Measurements from ENCODE around the gene WDR87. TPM values are rescaled to one million over a fixed set of nuclear protein-coding genes. Genes with fewer than 3 reads are reported as not detected.
A peak's percentile ranks its signal among the peaks of the same experiment; 100 is the strongest.

WDR87 gene
- total and polyA plus RNA-seq, 2 of the 8 experiments (the other 6 are each of a cell fraction or from before 2014, with no cell fraction given): not detected

DNA sequence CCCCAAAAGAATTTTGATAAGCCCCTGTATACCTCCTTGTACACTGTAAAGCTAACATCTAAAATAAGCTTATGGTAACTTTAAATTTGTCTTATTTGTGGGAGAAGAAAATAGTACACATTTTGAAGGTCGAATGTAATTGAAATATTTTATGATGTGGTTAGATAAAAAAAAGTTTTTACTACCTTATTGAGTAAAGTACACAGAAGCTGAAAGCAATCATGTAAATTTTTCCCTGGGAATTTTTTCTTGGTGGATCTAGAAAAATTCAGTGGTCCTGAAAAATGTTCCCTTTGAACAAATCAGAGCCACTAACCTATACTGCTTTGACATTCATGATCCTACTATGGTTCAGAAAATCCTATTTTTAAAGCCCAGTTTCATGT lies 47.5 kb upstream of the WDR87 start:
- Histone ChIP-seq H3K36me3 (ENCODE audit: control insufficient read depth in 2 of 4, insufficient read depth in 4 of 4, low read length in 3 of 4) (peaks cover 0 to 2% (median 0%) of the 10 kb centered on the region in 4 experiments; a peak in 1 of 8 replicates), H2BK12ac (ENCODE audit: low read depth, low read length) (no peak overlapping the region), H3K23ac (ENCODE audit: insufficient read length) (no peak overlapping the region), H3K27me3 (replicated peaks in 1 of 4; ENCODE audit: control insufficient read depth in 3 of 4, extremely low read depth in 1 of 4, insufficient read depth in 3 of 4, low read length in 3 of 4) (no peaks in the 10 kb centered on the region), H4K91ac (replicated peaks; ENCODE audit: insufficient read length, low read length) (no peak overlapping the region), H2AK5ac (ENCODE audit: low read depth, low read length) (no peak overlapping the region), H3K79me2 (ENCODE audit: control insufficient read depth in 1 of 2, insufficient read depth in 2 of 2, low read length in 2 of 2) (peaks cover 5 to 76% of the 10 kb centered on the region in 2 experiments), H3K18ac (ENCODE audit: extremely low read depth, low read length) (no peak overlapping the region), H3K4me3 (ENCODE audit: extremely low read depth in 1 of 4, insufficient read depth in 2 of 4, low read depth in 3 of 4, low read length in 4 of 4) (no peak overlapping the region), H3K23me2 (ENCODE audit: low read depth, low read length) (no peaks in the 10 kb centered on the region), H3K9me3 (ENCODE audit: insufficient read depth in 2 of 2, low read depth in 1 of 2, low read length in 1 of 2) (0 out of 4 replicates have a peak, but pooled peaks cover 0 to 3% of the 10 kb centered on the region in 2 experiments), H3K4ac (replicated peaks; ENCODE audit: insufficient read length, low read depth, low read length) (peak overlapping the region; percentile 32), H2BK15ac (ENCODE audit: low read length) (no peak overlapping the region), H3K4me2 (ENCODE audit: insufficient read depth in 1 of 2, low read depth in 2 of 2, low read length in 2 of 2) (0 out of 4 replicates have a peak overlapping the region, but pooled peaks of 1 of the 2 experiments have one; percentile 7), H2BK120ac (replicated peaks; ENCODE audit: low read depth, low read length) (no peak overlapping the region), H3K4me1 (replicated peaks in 1 of 4; ENCODE audit: control insufficient read depth in 3 of 4, insufficient read depth in 4 of 4, low read length in 3 of 4) (peaks cover 3 to 12% (median 10%) of the 10 kb centered on the region in 4 experiments; a peak in 6 of 7 replicates), H3K27ac (ENCODE audit: low read depth, low read length) (no peak overlapping the region), H2BK20ac (ENCODE audit: low read length) (no peak overlapping the region), H2AFZ (ENCODE audit: low read length) (no peak overlapping the region), H3K79me1 (ENCODE audit: low read depth, low read length) (peaks cover 8% of the 10 kb centered on the region; the same call in 1 of the 2 replicates), H4K5ac (ENCODE audit: insufficient read length, low read depth, low read length) (no peak overlapping the region), H3K14ac (ENCODE audit: insufficient read length) (no peak overlapping the region), H3K56ac (replicated peaks; ENCODE audit: insufficient read length, low read depth, low read length) (no peak overlapping the region), H4K20me1 (replicated peaks in 1 of 2; ENCODE audit: control insufficient read depth in 1 of 2, insufficient read depth in 2 of 2, low read length in 2 of 2) (peaks cover 0 to 5% of the 10 kb centered on the region in 2 experiments), H4K8ac (ENCODE audit: extremely low read depth, insufficient read depth, low read length) (no peak overlapping the region), H3K9ac (replicated peaks in 1 of 4; ENCODE audit: extremely low read depth in 1 of 4, low read depth in 3 of 4, low read length in 3 of 4) (no peak overlapping the region), H2BK5ac (ENCODE audit: low read depth, low read length) (no peak overlapping the region)
- no peak for TF ChIP-seq ASH2L (IDR thresholded peaks at IDR 0.05; ENCODE audit: low read length)
- TF ChIP-seq TCF12 (IDR thresholded peaks at IDR 0.05; ENCODE audit: low read depth, low read length): no peak
- no peak for TF ChIP-seq SUZ12 (IDR thresholded peaks at IDR 0.05; ENCODE audit: low read length)
- no peak for TF ChIP-seq SP1 (IDR thresholded peaks at IDR 0.05; ENCODE audit: low read depth, low read length)
- no peak for TF ChIP-seq RFX5 (IDR thresholded peaks at IDR 0.05; ENCODE audit: borderline replicate concordance, low read depth, low read length)
- no peak for TF ChIP-seq PHF8 (conservative IDR thresholded peaks at IDR 0.05; ENCODE audit: low read depth, low read length)
- no peak for TF ChIP-seq FOSL1 (IDR thresholded peaks at IDR 0.05; ENCODE audit: insufficient read depth, low read depth, low read length)
- TF ChIP-seq RNF2 (IDR thresholded peaks at IDR 0.05; ENCODE audit: borderline replicate concordance, low read depth, low read length, missing control alignments, poor library complexity, severe bottlenecking): no peak
- TF ChIP-seq CBX8 (IDR thresholded peaks at IDR 0.05; ENCODE audit: borderline replicate concordance, low read depth, low read length): no peak
- 73 to 100% methylated on average over 1 of the region's 1 CpG for WGBS, 2 experiments (ENCODE audit: extremely low coverage in 1 of 2, insufficient coverage in 1 of 2, insufficient read length in 1 of 2, insufficient replicate concordance in 2 of 2, low coverage in 1 of 2, low lambda C conversion rate in 2 of 2, missing lambda C conversion rate in 1 of 2)
- POLR2A ChIA-PET (ENCODE audit: partially characterized antibody): interaction anchor here (1.0 to 1.3 kb wide), 3 partner anchors 10 to 50 kb away, joined by 3 to 4 read pairs (median 3); no protein-coding TSS in a partner anchor
- DNase-seq (ENCODE audit: low read depth in 1 of 2, low spot score in 2 of 2) (no peak), FAIRE-seq (no peak)
- CTCF ChIA-PET (ENCODE audit: partially characterized antibody): interaction anchor here (0.6 to 2.5 kb wide), 7 partner anchors 8 to 52 kb away, joined by 3 to 11 read pairs (median 3); no protein-coding TSS in a partner anchor

Measured in H1 (cell line).